ENCODE data around the gene RAC2.

- TF ChIP-seq POLR2A (IDR thresholded peaks at IDR 0.05; ENCODE audit: low read depth, low read length) (no peak), POLR2AphosphoS5 (IDR thresholded peaks at IDR 0.05; ENCODE audit: low read depth, low read length) (no peak)
These were observed 47.7 kb upstream of the RAC2 start for GRCh38 chr22:37291559-37292298.
